Lower leg skin (tissue), 4 donors: ENCODE measurements around the gene GPC5. TPM values are rescaled to one million over a fixed set of nuclear protein-coding genes. Genes with fewer than 3 reads are reported as not detected.

Experiments used
- DNase-seq, 2 donors: peaks; one replicate each; pipeline ENCODE4 v3.0.0-alpha.2; 2019; ENCODE audit warnings: low spot score in 2 of 2
- H3K4me3 ChIP-seq: fragments of 200-600 bp; sonication (generic); 2 replicates; pipeline ENCODE4 v1.5.1; 2017; ENCODE audit warnings: mild to moderate bottlenecking, low read depth; ENCODE audit not compliant: poor library complexity, severe bottlenecking
- CTCF ChIP-seq, 3 donors: fragments of 450-650 bp; IDR thresholded peaks; one replicate each; pipeline ENCODE4 v1.5.1; 2016; ENCODE audit warnings: antibody characterized with exemption in 3 of 3, mild to moderate bottlenecking in 3 of 3, moderate library complexity in 2 of 3
- POLR2A ChIP-seq, 2 donors: fragments of 450-650 bp; IDR thresholded peaks; one replicate each; pipeline ENCODE4 v1.6.1; 2016 to 2017; ENCODE audit warnings: antibody characterized with exemption in 2 of 2, mild to moderate bottlenecking in 1 of 2, moderate library complexity in 1 of 2
- WGBS, 2 donors: methylation state at CpG; one replicate each; pipeline ENCODE4 v1.1.5; 2018; 5-methylcytosine and 5-hydroxymethylcytosine counted together
- intact Hi-C: fragments of 100-400 bp; cut with DNase I; formaldehyde crosslinking; loops from one replicate; pipeline ENCODE4 v1.15.0; 2023; ENCODE audit warnings: low total_unique reads
- total RNA-seq, 4 donors: library from RNA; depleted of rRNA; stranded (reverse); fragments of >200 nt; gene quantifications; one replicate each; pipeline ENCODE4 v1.1.0, GENCODE V29; 2016

Gene GPC5
- total RNA-seq, 4 donors from 2014 or later: 0.46 to 1.3 (median 0.82) TPM

- intact Hi-C loops: no loop called here
- no peak for DNase-seq
- 77 to 81% methylated on average over 22 of the region's 22 CpGs for WGBS, 2 donors
- H3K4me3 ChIP-seq: no peak overlapping the region
- TF ChIP-seq CTCF (IDR thresholded peaks at IDR 0.05) (no peak), POLR2A (IDR thresholded peaks at IDR 0.05) (no peak)
Observed at GRCh38 chr13:92297971-92298942, 899.8 kb downstream of the GPC5 start.

- TF ChIP-seq POLR2A (IDR thresholded peaks at IDR 0.05): no peak
- no peak for TF ChIP-seq CTCF (IDR thresholded peaks at IDR 0.05)
- 95 to 96% methylated on average over 1 of the region's 1 CpG for whole genome bisulfite sequencing, 2 donors
- H3K4me3 ChIP-seq: no peak overlapping the region
- intact Hi-C loops: no loop called here
- no peak for DNase-seq
Observed at GRCh38 chr13:92300651-92301050, 902.2 kb downstream of the GPC5 start.

DNA sequence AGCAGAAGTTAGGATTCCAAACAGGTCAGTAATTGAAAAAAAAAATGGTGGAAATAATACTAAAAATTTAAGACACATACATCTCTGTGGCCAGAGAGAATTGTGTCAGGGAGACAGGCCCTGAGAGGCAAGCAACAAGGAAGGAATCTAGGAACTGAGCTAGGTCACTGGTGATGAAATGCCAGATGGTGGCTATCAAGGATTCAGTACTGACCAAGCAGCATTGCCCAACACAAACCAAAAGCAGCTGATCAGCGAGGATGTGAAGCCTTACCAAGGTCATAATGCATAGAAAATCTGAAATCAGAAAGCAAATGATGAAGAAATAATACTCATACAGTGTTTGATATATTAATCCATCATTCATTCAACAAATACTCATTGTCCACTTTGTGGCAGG, 905.0 kb downstream of the GPC5 start:
- intact Hi-C loops: no loop called here
- TF ChIP-seq CTCF (IDR thresholded peaks at IDR 0.05): no peak

GRCh38 chr13:92307752-92308151, 909.3 kb downstream of the GPC5 start:
- no peak for TF ChIP-seq CTCF (IDR thresholded peaks at IDR 0.05)
- no peak for TF ChIP-seq POLR2A (IDR thresholded peaks at IDR 0.05)
- intact Hi-C loops: no loop called here

More for the DNA sequence above, 905.0 kb downstream of the GPC5 start:
- H3K4me3 ChIP-seq: no peak overlapping the region
- peak; percentile 57 to 81 for DNase-seq
- 62 to 65% methylated on average over 1 of the region's 1 CpG for WGBS, 2 donors

GRCh38 chr13:92312823-92313222, 914.4 kb downstream of the GPC5 start:
- WGBS, 2 donors: 93 to 94% methylated on average over 2 of the region's 2 CpGs
- TF ChIP-seq CTCF (IDR thresholded peaks at IDR 0.05) (no peak), POLR2A (IDR thresholded peaks at IDR 0.05) (no peak)
- no peak overlapping the region for H3K4me3 ChIP-seq

More at GRCh38 chr13:92307752-92308151, 909.3 kb downstream of the GPC5 start:
- WGBS, 2 donors: 52 to 77% methylated on average over 2 of the region's 2 CpGs
- no peak for DNase-seq
- no peak overlapping the region for H3K4me3 ChIP-seq

More at GRCh38 chr13:92312823-92313222, 914.4 kb downstream of the GPC5 start:
- intact Hi-C loops: no loop called here
- no peak for DNase-seq
